Hippocampal formation (tissue), 2 donors: Measurements from ENCODE around the gene ITGB5.
"Not testable (repeated sequence)": the region's sequence is repeated elsewhere in the genome, so short reads cannot be mapped to it uniquely, and the experiment has no call there.

ENCODE experiments used
- DNase-seq, 2 donors: peaks; one replicate each; lab custom pipeline; 2025; lab: John Stamatoyannopoulos, UW

The ITGB5 gene

DNA sequence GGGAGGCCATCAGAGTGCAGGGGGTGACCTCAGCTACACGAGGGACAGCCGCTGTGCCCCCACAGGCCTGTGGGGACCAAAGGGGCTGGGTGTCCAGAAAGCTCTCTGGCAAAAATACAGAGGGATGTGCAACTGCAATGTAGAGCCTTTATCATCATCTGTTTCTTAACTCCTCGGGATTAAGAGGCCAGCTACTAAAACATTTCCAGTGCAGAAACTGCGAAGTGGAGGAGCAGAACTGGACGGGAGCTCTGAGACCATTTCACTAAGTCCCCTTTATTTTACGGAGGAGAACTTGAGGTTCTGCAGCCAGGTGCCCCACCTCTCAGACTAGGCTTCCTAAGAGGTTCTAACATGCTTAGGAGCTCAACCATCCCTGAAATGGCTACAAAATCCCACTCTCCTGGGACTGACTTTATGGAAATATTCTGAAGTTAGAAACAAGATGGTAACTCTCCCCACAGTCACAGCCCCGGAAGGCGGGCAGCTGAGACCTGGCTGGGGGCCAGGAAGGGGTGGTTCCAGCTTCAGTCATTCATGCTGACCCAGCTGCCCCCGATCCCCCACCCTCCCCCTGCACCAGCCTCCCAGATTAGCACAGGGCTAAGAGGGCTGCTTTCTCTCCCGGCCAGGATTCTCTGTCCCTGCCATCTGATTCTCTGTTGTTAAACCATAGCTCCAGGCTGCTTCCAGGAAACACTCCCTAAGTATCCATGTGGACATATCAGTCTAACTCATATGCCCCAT lies 116.7 kb downstream of the ITGB5 start:
- DNase-seq: peak in 1 of 2 donors; percentile 26

DNA sequence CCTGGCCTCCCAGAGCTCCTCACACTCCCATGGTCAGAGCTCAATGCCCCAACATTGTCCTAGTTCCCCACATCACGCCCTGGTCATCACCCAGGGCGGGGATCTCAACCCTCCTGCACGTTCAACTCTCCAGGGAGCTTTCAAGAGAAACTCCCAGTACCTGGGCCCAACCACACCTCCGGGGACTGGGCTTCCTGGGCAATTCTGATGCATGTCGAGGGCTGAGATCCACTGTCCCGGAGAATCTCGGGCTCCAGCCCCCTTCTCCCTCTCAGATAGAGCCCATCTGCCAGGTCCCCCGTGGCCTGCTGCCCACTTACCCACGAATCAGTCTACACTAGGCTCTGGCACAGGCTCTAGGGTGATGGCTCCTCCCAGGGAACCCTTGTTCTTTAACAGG lies 117.7 kb downstream of the ITGB5 start:
- no peak for DNase-seq

DNA sequence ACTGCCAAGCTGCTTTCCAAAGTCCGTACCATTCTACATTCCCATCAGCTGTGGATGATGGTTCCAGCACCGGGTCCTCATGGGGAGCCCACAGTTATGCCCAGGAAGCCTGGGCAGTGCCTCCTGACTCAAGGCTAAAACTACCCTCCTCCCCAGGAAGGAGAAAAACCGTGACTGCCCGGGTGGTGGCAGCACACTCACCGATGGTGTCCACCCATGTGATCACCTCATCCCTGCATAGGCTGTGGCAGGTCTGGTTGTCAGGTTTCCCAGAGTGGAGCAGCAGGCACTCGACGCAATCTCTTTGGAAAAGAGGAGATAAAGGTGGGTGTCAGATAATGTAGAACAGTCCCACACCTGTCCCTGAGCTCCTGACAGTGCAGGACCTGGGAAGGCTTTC lies 118.4 kb downstream of the ITGB5 start:
- DNase-seq: no peak

DNA sequence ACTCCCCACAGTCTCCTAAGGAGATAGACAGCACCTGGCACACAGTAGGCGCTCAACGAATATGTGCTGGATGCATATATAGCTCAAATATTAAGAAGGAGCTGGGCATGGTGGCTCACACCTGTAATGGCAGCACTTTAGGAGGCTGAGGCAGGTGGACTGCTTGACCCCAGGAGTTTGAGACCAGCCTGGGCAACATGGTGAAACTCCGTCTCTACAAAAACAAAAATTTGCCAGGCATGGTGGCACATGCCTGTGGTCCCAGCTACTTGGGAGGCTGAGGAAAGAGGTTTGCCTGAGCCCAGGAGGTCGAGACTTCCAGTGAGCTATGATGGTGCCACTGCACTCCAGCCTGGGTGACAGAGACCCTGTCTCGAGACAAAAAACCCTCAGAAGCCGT lies 119.5 kb downstream of the ITGB5 start:
- DNase-seq: no peak

DNA sequence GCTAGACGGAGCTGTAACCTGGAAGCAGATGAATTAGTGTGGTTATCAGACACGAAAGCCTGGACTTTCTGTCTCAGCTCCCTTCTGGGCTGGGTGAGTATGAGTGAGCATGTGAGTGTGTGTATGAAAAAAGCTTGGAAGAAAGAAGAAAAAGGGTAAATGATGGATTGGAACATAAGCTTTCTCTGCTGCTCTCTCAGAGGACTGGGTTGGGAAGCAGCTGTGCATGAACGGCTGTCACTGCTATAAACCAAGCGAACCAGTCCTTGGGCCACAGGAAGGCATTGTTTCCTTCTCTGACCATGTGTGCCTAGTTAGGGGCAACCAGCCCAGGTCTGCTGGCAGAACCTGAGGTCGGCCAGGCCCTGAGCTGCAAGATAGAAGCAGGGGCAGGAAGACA lies 119.9 kb downstream of the ITGB5 start:
- DNase-seq: no peak

DNA sequence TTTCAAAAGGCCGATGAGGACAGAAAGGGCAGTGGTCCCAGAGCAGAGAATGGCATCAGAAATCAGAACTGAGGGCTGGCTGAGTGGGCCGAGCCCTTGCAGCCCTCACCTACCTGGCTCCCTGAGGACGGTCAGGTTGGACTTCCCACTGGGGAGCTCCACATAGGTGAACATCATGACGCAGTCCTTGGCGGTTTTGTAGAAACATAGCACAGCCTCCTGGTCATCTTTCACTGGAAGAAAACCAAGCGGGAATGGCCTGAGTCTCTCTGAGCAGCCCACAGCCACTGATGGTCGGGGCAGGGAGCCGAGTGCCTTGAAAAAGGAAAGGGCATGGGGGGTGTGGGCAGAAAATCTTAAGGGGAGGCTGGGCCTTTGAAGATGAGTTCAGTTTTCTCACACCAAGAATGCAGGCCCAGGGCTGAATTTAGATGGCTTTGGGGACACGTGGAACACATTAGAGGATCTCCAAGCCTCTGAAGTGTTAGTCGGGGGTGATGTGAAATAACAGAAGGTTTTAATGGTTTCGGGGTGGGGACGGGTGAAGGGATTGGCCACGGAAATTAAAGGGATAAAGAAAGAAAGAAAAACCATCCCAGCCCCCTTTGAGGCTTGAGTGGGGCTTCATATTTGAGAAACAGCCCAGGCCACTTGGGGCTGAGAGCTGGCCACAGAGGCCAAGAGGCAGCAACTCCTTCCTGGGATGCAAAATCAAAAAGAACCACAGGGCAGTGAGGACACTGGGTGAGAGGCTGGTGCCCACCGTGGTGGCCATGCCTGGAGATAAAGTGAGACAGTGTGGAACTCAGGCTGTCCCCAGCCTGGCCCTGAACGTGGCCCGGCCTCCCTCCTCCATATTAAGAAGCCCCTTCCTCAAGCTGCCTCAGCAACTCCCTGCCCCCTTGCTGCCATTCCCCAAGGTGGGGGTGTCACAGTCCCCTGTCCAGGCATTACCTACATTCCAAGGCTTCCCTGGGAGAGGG lies 120.8 kb downstream of the ITGB5 start:
- no peak for DNase-seq

DNA sequence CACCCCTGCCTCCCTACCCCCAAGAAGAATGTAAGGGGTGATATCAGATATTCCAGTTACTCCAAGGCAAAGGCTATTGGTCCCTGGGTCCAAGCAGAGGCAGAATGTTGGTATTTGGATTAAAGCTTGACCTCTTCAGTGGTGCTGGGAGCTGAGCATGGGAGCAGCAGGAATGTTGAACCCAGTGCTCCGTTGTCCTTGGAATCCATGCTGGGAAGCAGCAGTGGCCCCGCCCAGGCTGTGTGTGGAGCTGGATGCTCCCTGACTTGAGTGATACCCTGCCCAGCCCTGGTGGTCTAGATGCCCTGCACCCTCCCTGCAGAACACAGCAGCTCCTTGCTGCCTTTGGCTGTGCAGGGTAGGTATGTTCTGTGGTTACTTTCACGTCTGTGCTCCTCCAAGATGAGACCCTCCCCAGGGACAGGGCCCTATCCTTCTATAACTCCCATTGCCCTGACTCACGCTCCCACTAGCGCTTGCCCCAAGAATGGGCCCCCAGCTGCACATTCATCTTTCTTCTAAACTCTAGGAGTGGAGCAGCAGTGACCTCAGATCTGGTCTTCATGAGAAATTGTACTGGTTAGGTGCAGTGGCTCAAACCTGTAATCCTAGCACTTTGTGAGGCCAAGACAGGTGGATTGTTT lies 121.8 kb downstream of the ITGB5 start:
- DNase-seq: no peak

DNA sequence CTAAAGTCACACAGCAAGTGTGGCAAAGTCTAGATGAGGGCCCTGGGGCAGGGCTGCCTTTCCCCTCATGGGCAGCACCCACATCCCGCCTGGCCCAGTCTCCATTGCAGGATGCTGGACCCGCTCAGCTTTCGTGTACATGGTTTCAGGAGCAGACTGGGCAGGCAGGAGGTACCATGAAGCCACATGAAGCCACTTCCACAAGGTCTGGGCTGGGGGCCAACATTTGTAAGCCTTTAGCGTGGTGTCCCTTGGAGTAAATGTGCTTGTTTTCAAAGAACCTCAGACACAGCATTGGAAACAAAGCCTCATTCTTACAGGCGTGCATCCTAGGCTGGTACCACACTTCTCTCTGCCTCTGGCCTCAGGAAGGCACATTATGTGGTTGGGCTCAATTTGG lies 122.4 kb downstream of the ITGB5 start:
- peak in 1 of 2 donors; percentile 40 for DNase-seq

DNA sequence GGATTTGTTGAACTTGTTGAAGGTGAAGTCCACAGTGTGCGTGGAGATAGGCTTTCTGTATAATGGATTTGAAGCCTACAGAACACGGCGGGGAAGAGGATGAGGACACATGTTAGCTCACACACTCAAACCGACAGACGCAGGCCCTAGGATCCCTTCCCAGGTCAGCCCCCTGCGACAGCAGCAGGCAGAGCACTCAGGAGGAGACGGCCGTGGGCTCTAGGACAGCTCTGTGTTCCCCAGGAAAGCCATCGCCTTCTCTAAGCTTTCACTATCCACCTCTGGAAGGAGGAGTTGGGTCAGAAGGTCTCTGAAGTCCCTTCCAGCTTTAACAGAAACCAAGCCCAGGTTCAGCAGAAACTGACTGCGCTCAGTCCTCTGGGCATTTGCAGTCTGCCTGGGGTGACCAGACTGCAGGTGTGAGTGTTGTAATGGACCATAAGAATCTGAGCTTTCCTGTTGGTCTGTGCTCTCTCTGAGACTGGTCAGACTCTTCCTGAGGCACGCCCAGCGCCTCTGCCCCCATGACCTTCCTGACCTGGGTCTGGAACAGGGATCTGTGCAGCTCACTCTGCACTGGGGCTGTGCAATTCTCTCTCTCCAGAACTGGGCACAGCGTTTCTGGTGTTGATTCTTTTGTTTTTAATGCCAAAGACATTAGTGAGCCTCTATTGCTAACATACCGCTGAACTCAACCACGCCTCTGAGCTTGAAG lies 123.4 kb downstream of the ITGB5 start:
- no peak for DNase-seq

DNA sequence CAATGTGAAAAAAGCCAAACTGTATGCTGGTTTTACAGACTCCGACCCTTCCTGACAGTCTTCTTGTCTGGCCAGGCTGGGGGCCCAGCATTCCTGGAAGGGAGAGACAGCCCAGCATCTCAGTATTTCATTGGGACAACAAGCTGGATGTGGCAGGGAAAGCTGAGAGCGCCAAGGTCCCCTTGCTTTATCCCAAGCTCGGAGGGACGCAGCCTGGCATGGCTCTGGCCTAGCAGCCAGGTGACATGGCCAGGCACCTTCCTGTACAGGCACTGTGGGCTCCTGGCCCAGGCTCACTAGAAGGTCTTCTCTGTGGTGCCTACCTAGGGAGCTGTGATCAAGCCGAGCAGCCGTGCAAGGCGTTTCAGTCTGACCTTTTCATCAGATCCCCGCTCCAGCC lies 124.0 kb downstream of the ITGB5 start:
- no peak for DNase-seq

DNA sequence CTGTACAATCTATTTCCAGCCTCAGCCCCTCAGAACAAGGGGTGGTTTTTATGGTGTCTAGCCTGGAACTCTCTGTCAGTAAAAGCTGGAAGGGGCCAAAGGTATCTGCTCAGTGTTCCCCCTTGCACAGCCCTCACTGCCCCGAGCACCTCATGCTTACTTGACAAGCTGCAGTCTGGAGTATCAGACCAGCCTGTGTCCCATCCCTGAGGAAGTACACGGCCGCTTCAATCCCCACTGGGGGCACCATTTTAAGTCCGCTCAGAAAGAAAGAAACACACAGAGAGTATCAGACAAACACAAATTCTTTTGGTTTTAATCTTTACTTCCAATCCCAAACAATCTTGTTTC lies 124.5 kb downstream of the ITGB5 start:
- no peak for DNase-seq

DNA sequence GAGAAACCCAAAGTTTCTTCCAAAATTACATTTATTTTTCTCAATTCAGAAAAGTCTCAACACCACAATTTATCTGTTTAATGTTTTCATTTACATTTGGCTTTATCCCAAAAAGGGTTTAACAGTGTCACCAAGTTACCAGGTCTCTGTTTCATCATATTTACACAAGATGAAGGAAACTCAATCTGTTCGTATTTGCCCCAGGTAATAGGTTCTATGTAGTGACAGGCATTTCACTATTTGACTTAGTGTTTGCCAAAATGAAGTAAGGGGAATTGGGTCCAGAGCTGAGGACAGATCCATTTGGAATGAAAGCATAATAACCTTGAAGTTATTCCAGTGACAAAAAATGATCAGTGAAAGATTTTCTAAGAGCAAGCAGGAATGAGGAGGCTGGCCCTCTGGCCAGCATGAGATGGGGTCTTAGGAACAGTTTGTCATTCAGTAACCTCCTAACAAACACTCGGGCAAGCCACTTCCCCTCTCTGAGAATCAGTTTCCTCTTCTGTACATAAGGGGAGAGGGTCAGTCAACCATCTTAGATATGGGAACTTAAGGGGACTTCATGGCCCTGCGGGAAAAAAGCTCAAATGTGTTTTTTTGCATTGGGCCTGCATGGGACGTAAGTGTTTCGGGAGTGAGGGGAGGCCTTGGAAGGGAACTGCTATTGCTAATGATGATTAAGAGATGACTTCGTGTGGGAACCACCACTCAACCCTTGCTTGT lies 125.1 kb downstream of the ITGB5 start:
- DNase-seq: no peak

DNA sequence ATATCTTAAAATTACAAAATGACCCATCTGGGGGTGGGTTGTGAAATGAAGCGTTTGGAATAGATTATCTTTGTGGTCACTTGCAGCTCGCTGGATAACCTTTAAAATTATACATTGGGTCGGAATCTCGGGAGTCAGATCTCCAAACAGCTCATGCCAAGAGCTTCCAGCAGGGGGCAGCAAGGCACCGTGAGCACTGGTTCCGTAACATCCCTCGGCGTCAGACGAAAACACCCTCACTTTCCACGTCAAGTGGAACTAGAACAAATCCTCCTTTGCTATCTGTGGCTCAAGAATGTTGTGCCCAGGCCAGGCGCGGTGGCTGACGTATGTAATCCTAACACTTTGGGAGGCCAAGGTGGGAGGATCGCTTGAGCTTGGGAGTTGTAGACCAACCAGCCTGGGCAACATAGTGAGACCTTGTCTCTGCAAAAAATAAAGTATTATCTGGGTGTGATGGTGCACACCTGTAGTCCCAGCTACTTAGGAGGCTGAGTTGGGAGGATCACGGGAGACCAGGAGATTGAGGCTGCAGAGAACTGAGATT lies 125.8 kb downstream of the ITGB5 start:
- peak; percentile 68 to 83 for DNase-seq

DNA sequence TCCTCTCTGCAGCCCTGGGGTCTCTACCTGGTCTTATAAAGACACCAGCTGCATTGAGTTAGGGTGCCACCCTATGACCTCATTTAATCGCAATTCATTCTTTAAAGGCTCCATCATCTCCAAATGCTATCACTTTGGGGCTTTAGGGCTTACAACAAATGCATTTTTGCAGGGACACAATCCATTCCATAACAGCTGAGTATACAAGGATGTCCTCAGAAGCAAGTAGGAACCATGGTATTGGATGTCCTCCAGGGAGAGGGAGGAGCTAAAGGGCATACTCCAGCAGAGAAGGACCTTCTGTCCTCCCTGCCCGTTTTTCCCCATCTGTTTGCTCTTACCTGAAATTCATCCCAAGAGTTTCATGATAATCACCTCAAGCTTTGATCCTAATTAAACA lies 126.6 kb downstream of the ITGB5 start:
- DNase-seq: no peak

DNA sequence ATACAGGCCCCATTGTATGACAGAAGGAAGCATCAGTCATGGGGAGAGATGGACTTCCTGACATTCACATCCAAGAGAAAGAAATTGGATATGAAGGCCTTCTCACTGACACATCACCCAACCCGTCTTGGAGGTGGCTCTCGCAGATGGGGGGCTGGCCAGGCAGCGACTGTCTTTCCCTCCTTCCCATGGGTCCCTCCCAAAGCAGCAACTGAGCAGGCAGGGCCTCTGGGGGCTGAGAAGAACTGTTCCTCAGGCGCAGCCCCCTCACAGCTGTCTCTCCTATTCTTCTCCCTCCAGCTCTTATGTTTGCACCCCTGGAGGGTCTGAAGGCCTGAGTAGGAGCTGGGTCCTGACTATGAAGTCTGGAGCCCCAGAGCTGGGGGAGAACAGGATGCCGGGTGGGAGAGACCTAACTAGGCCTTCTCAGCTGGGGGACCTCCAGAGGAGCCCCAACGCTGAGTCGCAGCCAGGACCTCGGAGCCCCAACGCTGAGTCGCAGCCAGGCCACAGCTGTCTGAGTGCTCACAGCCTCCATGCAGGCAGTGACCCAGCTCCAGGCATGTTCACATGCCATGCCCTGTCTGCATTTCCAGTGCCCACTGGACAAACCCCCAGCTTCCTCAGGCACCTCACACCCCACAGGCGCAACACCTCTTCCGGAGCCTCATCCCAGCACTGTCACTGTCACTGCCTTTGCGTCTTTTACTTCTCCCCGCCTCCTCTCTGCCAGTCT lies 127.3 kb downstream of the ITGB5 start:
- no peak for DNase-seq

DNA sequence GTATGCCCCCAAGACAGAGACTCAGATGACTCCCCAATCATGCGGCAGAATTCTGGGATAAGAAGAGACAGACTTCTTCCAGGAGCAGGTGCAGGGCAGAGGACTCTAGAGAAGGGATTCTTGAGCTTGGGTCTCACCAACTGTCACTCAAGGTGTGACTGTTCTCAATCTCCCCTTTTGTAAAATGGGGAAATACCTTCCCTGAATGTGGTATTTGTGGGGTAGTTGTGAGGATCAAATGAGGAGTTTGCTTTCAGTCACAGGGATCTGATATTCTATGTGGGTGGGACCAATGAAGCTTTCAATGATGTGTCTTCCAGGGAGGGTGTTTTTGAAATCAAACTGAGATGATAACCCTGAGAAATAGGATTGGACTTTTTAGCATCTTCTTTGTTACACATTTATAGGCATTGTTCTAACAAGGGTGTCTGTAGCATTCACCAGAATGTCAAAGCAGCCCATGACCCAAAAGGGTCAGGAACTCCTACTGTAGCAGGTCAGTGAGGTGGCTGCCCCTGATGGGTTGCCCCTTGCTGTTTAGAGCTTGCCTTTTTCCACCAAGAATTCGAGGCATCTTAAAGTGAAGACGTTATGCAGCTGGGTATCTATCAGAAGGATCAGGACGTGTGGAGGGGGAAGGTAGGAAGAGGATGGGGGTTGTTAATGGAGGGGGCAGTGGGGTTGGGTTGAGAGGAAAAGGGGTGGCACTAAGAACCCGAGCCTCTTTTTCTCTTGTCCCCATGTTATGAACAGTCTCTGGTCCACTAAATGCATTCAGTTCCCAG lies 128.1 kb downstream of the ITGB5 start:
- DNase-seq: no peak

DNA sequence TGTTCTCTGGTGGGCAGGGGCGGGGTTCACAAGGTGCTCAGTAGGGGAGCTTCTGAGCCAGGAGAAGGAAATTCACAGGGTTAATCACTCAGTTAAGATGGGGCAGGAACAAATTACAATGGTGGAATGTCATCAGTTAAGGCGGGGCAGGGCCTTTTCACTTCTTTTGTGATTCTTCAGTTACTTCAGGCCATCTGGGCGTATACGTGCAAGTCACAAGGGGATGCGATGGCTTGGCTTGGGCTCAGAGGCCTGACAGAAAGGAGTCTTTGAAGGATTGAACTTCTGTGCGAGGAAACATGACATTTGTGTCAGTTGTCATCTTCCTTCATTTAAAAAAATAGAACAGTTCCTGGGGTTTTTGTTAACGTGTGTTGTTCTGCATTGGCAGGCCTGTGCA lies 129.2 kb downstream of the ITGB5 start:
- not testable (repeated sequence) for DNase-seq

DNA sequence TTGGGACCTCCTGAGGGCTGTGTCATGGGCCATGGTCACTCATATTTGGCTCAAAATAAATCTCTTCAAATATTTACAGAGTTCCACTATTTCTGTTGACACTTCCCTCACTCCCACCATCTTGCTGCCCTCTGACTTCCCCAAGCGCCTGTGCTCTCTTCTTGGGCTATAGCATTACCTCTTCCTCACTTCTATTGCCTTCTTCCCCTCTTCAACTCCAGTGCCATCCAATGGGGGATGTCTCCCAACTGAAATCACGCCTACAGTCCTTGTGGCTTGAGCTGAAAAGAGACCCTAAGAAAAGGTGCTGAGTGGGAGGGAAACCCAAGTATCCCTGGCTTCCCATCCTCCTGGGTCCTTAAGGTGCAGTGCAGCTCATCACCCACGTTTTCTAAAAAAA lies 135.1 kb downstream of the ITGB5 start:
- no peak for DNase-seq

DNA sequence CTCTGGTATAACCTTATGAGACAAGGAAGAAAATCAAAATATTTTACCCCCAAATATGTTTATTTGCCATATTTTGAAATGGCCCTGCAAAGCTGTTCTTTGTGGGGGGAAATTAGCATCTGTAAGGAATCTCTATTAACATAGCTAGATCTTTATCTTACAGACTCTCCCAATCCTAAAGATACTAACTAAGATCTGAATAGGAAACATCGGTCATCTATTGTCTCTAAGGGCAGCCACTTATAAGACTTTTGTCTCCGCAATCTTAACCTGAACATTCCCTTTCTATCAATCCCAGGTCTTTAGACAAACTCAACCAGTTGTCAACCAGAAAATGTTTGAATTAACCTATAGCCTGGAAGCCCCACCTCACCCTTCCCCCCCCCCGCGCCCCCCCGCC lies 135.7 kb downstream of the ITGB5 start:
- no peak for DNase-seq

DNA sequence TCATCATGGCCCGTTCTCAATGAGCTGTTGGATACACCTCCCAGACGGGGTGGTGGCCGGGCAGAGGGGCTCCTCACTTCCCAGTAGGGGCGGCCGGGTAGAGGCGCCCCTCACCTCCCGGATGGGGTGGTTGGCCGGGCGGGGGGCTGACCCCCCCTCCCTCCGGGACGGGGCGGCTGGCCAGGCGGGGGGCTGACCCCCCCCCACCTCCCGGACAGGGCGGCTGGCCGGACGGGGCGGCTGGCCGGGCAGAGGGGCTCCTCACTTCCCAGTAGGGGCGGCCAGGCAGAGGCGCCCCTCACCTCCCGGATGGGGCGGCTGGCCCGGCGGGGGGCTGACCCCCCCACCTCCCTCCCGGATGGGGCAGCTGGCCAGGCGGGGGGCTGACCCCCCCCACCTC lies 137.3 kb downstream of the ITGB5 start:
- not testable (repeated sequence) for DNase-seq
